Subcutaneous adipose tissue (tissue), 4 donors: ENCODE data around the gene ITSN1. TPM values are rescaled to one million over a fixed set of nuclear protein-coding genes. Genes with fewer than 3 reads are reported as not detected.

ENCODE experiments used
- total RNA-seq, 4 donors: library from RNA; depleted of rRNA; stranded (reverse); fragments of >200 nt; gene quantifications; one replicate each; pipeline ENCODE4 v1.1.0, GENCODE V29; 2016
- TF ChIP-seq, protein P1 (sequence below): fragments of 450-650 bp; IDR thresholded peaks from one replicate; pipeline ENCODE4 v1.5.1; 2016; ENCODE audit warnings: low read depth, mild to moderate bottlenecking, control low read depth, antibody characterized with exemption, moderate library complexity

Gene ITSN1
- total RNA-seq, 4 donors from 2014 or later = 110 to 241 (median 116) TPM

DNA sequence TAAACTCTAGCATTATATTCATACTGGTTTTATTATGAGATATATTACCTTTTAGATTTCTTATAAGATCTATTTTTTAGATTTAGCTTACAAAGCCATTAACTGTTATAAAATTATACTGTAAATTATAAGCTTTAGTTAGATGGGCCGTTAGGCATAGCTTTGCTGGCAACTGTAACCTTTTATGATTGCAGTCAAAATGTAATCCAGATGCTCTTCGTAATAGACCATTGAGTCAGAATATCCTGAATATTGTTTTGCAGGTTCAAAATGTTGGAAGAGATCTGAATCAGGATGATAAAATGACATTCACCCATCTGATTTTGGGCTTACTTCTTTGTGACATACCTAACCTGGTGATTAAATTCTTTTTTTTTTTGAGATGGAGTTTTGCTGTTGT is 20.9 kb downstream of the ITSN1 start:
- TF ChIP-seq, protein P1, sequence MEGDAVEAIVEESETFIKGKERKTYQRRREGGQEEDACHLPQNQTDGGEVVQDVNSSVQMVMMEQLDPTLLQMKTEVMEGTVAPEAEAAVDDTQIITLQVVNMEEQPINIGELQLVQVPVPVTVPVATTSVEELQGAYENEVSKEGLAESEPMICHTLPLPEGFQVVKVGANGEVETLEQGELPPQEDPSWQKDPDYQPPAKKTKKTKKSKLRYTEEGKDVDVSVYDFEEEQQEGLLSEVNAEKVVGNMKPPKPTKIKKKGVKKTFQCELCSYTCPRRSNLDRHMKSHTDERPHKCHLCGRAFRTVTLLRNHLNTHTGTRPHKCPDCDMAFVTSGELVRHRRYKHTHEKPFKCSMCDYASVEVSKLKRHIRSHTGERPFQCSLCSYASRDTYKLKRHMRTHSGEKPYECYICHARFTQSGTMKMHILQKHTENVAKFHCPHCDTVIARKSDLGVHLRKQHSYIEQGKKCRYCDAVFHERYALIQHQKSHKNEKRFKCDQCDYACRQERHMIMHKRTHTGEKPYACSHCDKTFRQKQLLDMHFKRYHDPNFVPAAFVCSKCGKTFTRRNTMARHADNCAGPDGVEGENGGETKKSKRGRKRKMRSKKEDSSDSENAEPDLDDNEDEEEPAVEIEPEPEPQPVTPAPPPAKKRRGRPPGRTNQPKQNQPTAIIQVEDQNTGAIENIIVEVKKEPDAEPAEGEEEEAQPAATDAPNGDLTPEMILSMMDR = no peak

- TF ChIP-seq, protein P1 = no peak
Measured at GRCh38 chr21:33664135-33664534, 21.8 kb downstream of the ITSN1 start.

DNA sequence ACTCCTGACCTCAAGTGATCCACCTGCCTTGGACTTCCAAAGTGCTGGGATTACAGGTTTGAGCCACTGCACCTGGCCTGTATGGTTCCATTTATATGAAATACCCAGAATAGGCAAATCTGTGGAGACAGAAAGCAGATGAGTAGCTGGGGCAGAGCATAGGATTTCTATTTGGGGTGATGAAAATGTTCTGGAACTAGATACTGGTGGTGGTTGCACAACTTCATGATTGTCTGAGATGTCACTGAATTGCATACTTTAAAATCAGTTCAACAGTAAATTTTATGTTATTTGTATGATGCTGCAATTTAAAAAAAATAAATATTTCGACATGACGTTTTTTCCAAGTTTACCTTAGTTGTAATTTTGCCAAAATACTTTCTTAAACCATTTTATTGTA is 23.9 kb downstream of the ITSN1 start:
- TF ChIP-seq, protein P1 = no peak

DNA sequence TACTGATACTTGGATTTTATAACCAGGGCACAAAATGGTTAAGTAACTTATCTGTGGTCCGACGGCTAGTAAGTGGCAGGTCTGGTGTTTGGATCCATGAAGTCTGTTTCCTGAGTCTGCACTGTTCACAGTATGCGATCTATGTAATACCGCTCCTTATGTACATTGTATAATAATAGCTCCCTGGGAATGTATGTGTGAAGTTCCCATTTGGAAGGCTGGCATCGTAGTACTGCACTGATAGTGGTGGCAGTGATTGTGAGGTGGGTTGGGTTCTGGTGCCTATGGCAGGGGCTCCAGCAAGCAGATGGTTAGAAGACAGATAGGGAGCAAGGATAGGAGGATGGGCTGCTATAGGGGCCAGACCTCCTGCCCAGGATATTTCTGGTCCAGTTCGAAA is 25.3 kb downstream of the ITSN1 start:
- TF ChIP-seq, protein P1 = no peak

DNA sequence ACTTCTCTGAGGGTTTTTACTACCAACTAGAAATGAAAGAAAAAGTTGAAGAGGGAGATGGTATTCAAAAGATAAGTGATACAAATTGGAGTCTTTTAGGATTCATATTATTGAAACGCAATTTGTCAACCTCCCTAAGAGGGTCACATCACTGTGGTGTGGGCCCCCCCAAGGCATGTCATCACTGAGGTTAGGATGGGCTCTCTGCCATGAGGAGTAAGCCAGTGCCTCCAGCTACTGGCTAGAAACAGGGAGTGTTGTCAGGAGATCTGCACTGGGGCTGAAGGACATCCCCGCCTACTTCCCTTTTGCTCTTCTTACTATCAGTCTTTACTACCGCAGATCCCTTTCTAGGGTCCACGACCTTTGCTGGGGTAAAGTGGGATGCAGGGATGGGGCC is 25.9 kb downstream of the ITSN1 start:
- TF ChIP-seq, protein P1 = no peak

- TF ChIP-seq, protein P1 = no peak
Measured at GRCh38 chr21:33668620-33669019, 26.3 kb downstream of the ITSN1 start.

DNA sequence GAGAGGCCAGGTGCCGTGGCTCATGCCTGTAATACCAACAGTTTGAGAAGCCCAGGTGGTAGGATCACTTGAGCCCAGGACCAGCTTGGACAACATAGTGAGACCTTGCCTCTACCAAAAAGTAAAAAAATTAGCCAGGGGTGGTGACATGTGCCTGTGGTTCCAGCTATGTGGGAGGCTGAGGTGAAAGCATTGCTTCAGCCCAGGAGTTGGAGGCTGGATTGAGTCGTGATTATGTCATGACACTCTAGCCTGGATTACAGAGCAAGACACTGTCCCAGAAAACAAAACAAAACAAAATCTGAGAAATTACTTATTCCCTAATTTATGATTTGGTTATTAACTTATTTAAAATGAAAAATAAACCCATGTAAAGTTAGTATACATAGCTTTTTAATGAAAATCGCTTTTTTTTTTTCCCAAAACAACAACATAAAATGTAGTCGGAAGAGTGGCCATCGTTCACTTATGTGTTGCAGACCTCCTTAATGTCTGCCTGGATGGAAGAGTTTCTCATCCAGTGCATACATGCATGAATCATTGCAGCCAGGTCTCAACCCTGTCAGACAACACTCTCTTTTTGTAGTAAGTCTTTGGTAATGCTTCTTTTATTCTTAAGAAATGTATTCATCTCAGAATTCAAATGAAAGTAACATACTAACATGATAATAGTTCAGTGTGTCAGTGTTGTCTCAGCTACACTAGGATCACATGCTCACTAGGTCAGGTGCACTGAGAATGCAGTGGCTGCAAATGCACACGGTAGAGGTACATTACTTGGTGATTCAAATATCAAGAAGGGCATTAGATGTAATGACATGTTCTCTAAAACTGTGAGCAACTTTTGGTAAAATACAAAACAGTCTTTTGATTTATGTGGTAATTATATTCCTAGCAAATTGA is 28.0 kb downstream of the ITSN1 start:
- TF ChIP-seq, protein P1 = no peak
